IPS DF 6.9 (cell line): ENCODE measurements around the gene GBF1.

ENCODE experiments used
- DNase-seq: peaks from one replicate; pipeline ENCODE4 v3.0.0-alpha.2; 2013; ENCODE audit warnings: low read depth, low spot score
- H3K27ac ChIP-seq: one replicate; pipeline ENCODE4 v1.5.1; 2013; ENCODE audit warnings: low read length, control low read depth
- H3K27me3 ChIP-seq: 2 replicates; pipeline ENCODE4 v1.6.1; 2013; ENCODE audit warnings: mild to moderate bottlenecking, low read length; ENCODE audit not compliant: control insufficient read depth, insufficient read depth
- H3K36me3 ChIP-seq: 2 replicates; pipeline ENCODE4 v1.6.1; 2013; ENCODE audit warnings: low read length; ENCODE audit not compliant: control insufficient read depth, insufficient read depth
- H3K4me1 ChIP-seq: 2 replicates; pipeline ENCODE4 v1.6.1; 2013; ENCODE audit warnings: low read length; ENCODE audit not compliant: control insufficient read depth, insufficient read depth
- H3K4me3 ChIP-seq: 2 replicates; pipeline ENCODE4 v1.5.1; 2013; ENCODE audit warnings: mild to moderate bottlenecking, low read length
- H3K9me3 ChIP-seq: 2 replicates; pipeline ENCODE4 v1.6.1; 2013; ENCODE audit warnings: low read length, inconsistent platforms; ENCODE audit not compliant: control insufficient read depth, insufficient read depth
- WGBS: extraction: QIAGEN DNeasy Blood & Tissue Kit; methylation state at CpG from one replicate; pipeline ENCODE4 v1.1.7; 2013; ENCODE audit warnings: mixed read lengths, missing lambda C conversion rate; ENCODE audit not compliant: insufficient read length, insufficient coverage; 5-methylcytosine and 5-hydroxymethylcytosine counted together

Gene GBF1

DNA sequence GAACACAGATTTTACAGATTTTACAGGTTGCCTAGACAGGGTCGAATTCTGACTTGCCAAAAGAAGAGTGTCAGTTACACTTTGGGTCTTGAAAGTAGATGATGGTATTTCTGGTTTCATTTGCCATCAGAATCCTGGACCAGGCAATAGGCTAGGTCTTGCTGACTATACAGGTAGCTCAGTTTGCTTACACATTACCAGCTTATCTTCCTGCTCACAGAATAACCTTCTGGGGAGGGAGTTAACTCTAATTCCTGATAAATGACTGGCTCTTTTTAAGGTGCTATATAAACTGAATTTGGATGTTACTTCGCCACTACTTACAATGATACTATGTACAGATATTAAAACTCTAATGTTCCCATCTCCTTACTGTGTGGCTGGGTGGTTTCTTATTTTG, 39.8 kb downstream of the GBF1 start:
- no CpG with 5 or more reads among the region's 2 CpGs for WGBS
- Histone ChIP-seq H3K27me3 (no peaks in the 10 kb centered on the region), H3K36me3 (no peaks in the 10 kb centered on the region), H3K4me1 (no peaks in the 10 kb centered on the region), H3K4me3 (no peak overlapping the region), H3K9me3 (no peaks in the 10 kb centered on the region), H3K27ac (no peak overlapping the region)
- DNase-seq, result no peak

DNA sequence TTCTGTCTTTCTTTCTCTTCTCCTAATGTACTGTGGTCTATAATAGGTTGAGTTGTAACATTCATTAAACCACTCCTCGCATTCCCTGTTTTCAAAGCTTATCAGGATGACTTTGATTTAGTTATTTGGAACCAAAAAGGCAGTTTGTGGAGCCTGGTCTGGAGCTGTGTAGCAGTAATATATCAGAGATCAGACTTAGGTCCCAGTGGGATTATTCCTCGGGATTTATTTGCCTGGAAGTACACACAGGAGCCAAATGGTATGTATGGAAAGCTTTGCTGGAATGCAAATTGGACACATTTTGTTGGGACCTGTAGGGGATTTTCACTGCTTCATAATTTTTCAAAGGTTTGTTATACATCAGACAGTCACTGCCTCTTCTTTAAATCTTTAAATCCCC, 40.9 kb downstream of the GBF1 start:
- Histone ChIP-seq H3K27me3 (no peaks in the 10 kb centered on the region), H3K4me3 (no peak overlapping the region), H3K36me3 (no peaks in the 10 kb centered on the region), H3K4me1 (no peaks in the 10 kb centered on the region), H3K9me3 (no peaks in the 10 kb centered on the region), H3K27ac (no peak overlapping the region)
- WGBS, result no CpG with 5 or more reads among the region's 2 CpGs
- no peak for DNase-seq

DNA sequence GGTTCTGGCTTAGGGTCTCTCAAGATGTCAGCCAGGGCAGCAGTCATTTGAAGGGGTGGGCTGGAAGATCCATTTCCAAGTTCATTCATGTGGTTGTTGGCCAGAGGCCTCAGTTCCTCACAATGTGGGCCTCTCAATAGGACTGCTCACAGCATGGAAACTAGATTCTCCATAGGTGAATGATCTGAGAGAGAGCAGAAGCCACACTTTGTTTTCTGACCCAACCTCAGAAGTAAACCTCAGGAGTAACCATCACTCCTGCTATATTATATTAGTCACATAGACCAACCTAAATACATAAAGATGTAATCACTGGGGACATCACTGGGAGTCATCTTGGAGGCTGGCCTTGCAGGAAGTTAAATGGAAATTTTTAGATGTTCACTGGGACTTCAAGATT, 42.2 kb downstream of the GBF1 start:
- no peaks in the 10 kb centered on the region for H3K9me3 ChIP-seq
- H3K4me3 ChIP-seq, result no peak overlapping the region
- H3K36me3 ChIP-seq, result no peaks in the 10 kb centered on the region
- no peak overlapping the region for H3K27ac ChIP-seq
- DNase-seq, result no peak
- H3K4me1 ChIP-seq, result no peaks in the 10 kb centered on the region
- no peaks in the 10 kb centered on the region for H3K27me3 ChIP-seq

DNA sequence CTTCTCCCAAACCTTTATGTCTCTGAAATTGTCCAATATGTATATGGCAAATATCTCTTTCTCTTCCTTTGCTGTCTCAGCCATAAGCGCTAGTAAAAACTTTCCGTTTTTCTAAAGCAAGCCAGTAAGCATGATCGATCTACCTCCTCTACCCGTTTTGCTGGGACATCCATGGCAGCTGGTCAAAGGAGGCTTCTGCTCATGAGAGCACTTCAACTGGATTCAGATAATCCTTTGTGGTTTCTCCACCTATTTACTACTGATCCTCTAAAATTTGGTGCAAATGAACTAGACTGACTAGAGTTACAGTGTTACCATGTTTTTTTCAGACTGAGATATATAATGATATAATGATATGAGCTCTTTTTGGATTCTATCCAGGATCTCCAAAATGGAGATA, 42.7 kb downstream of the GBF1 start:
- no CpG with 5 or more reads among the region's 4 CpGs for WGBS
- DNase-seq, result no peak
- Histone ChIP-seq H3K4me1 (no peaks in the 10 kb centered on the region), H3K4me3 (no peak overlapping the region), H3K36me3 (no peaks in the 10 kb centered on the region), H3K27ac (no peak overlapping the region), H3K27me3 (no peaks in the 10 kb centered on the region), H3K9me3 (no peaks in the 10 kb centered on the region)

DNA sequence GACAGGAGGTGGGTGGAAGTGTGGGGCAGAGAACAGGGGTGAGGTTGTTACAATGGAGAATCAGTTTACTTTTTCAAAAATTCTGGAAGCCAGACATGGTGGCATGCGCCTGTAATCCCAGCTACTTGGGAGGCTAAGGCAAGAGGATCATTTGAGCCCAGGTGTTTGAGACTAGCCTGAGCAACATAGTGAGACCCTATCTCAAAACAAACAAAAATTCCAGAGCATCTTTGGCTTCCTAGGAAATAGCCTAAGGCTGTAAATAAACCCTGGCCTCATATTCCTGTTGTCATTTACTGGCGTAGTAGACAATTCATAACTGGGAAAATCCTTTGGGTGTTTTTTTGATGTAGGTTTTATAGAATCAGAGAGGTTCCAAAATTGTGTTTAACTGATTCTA, 44.0 kb downstream of the GBF1 start:
- Histone ChIP-seq H3K27ac (no peak overlapping the region), H3K27me3 (no peaks in the 10 kb centered on the region), H3K36me3 (no peaks in the 10 kb centered on the region), H3K4me3 (no peak overlapping the region), H3K9me3 (no peaks in the 10 kb centered on the region), H3K4me1 (no peaks in the 10 kb centered on the region)
- no peak for DNase-seq
- no CpG with 5 or more reads among the region's 2 CpGs for WGBS

DNA sequence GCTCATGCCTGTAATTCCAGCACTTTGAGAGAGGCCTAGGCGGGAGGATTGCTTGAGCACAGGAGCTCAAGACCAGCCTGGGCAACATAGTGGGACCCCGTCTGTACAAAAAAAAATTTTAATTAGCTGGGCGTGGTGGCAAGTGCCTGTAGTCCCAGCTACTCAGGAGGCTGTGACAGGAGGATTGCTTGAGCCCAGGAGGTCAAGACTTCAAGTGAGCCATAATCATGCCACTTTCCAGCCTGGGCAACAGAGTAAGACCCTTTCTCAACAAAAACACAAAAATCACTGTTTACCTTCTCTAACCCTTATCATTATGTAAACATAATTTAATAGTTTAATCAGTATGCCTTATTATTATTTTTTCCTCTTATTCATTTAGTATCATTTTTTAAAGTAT, 44.5 kb downstream of the GBF1 start:
- H3K36me3 ChIP-seq, result no peaks in the 10 kb centered on the region
- H3K9me3 ChIP-seq, result no peaks in the 10 kb centered on the region
- H3K4me1 ChIP-seq, result no peaks in the 10 kb centered on the region
- WGBS, result no CpG with 5 or more reads among the region's 3 CpGs
- no peak overlapping the region for H3K27ac ChIP-seq
- no peak overlapping the region for H3K4me3 ChIP-seq
- H3K27me3 ChIP-seq, result no peaks in the 10 kb centered on the region
- DNase-seq, result no peak

DNA sequence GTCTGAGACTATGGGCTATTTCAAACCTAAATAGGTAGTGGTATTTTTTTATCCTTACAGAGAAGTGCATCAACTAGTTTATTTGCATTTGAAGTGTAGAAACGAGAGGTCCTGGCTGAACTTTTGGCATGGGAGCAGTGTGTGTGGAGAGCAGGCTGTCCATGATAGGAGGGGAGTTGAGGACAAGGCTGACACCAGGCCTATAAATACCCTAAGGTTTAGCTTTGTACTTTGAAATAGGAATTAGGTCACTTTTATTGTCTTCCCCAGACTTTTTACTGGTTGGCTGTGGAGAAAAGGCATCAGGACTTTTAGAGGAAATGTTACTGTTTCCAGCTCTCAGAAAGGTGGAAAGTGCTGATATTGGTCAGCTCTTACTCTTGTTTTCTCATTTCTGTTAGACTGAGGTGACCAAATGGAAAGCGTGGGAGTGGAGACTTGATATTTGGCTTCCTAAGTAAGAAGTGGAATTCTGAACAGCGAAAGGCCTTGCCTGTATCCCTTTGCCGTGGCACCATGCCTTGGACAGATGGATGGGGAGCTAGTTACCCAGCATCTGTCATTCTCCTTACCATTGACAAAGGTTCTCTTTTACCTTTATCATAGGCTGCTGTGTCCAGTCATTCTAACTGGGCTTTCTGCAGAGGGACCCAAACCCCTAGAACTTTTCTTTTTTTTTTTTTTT, 46.0 kb downstream of the GBF1 start:
- Histone ChIP-seq H3K4me3 (no peak overlapping the region), H3K27ac (no peak overlapping the region), H3K4me1 (no peaks in the 10 kb centered on the region), H3K36me3 (no peaks in the 10 kb centered on the region), H3K9me3 (no peaks in the 10 kb centered on the region), H3K27me3 (no peaks in the 10 kb centered on the region)
- DNase-seq, result no peak
- WGBS, result no CpG with 5 or more reads among the region's 4 CpGs

GRCh38 chr10:102297101-102297500, 51.8 kb downstream of the GBF1 start:
- no peaks in the 10 kb centered on the region for H3K27me3 ChIP-seq
- no peaks in the 10 kb centered on the region for H3K36me3 ChIP-seq
- no peak overlapping the region for H3K4me3 ChIP-seq
- no peaks in the 10 kb centered on the region for H3K4me1 ChIP-seq
- H3K9me3 ChIP-seq, result no peaks in the 10 kb centered on the region
- DNase-seq, result no peak
- WGBS, result no CpG with 5 or more reads among the region's 1 CpG
- H3K27ac ChIP-seq, result no peak overlapping the region

GRCh38 chr10:102298899-102299298, 53.6 kb downstream of the GBF1 start:
- H3K4me1 ChIP-seq, result no peaks in the 10 kb centered on the region
- H3K27me3 ChIP-seq, result no peaks in the 10 kb centered on the region
- no peak overlapping the region for H3K27ac ChIP-seq
- no peak overlapping the region for H3K4me3 ChIP-seq
- no peaks in the 10 kb centered on the region for H3K9me3 ChIP-seq
- DNase-seq, result no peak
- H3K36me3 ChIP-seq, result no peaks in the 10 kb centered on the region

- Histone ChIP-seq H3K9me3 (no peaks in the 10 kb centered on the region), H3K27me3 (no peaks in the 10 kb centered on the region), H3K4me3 (no peak overlapping the region), H3K27ac (no peak overlapping the region), H3K4me1 (no peaks in the 10 kb centered on the region), H3K36me3 (no peaks in the 10 kb centered on the region)
- no peak for DNase-seq
Observed at GRCh38 chr10:102299873-102300272, 54.5 kb downstream of the GBF1 start.

DNA sequence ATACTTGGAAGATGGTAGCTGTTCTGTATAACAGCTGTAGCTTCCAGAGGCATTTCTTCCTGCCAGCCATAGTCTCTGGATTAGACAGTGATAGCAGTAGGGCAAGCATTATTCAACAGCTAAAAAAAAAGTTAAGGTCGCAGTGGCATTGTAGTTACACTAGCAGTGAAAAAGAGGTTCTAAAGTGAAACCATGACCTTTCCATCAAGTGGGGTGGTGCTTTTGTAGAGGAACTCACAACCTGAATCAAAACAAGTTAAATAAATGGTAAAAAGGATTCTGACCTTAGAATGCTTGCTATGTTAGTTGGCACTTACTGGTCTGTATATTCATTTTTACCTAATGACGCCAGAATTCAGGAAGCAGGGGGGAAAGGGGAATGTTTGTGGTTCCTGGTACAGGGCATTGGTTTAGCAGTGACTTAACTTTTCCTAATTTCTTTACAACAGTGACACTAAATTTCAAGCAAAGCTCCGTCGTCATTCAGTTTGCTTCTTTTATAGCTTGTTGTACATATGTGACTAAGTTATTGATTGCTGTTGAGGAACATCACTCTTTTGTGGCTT, 55.0 kb downstream of the GBF1 start:
- no peak for DNase-seq
- Histone ChIP-seq H3K27ac (no peak overlapping the region), H3K9me3 (no peaks in the 10 kb centered on the region), H3K4me1 (no peaks in the 10 kb centered on the region), H3K36me3 (no peaks in the 10 kb centered on the region), H3K4me3 (no peak overlapping the region), H3K27me3 (no peaks in the 10 kb centered on the region)
- no CpG with 5 or more reads among the region's 4 CpGs for WGBS
